Motor neuron (in vitro differentiated cells): Measurements from ENCODE around the gene RNF217. TPM values are rescaled to one million over a fixed set of nuclear protein-coding genes. Genes with fewer than 3 reads are reported as not detected.

Experiments
- ATAC-seq, 8 experiments: fragments of 200-7000 bp; cut with Tn5 transposase; replicated peaks in 6 of 8; 2 replicates each; pipeline ENCODE4 v1.8.0; 2021; ENCODE audit warnings: mild to moderate bottlenecking in 8 of 8, moderate library complexity in 8 of 8
- H3K27ac ChIP-seq, 2 donors: fragments of 250-450 bp; sonication (Bioruptor Pico); 2 replicates each; pipeline ENCODE4 v1.9.0; 2021; ENCODE audit warnings: antibody characterized with exemption in 2 of 2, mild to moderate bottlenecking in 2 of 2, moderate library complexity in 1 of 2
- H3K4me1 ChIP-seq, 2 donors: fragments of 250-450 bp; sonication (Bioruptor Pico); replicated peaks in 1 of 2; 2 replicates each; pipeline ENCODE4 v1.6.1; 2021; ENCODE audit warnings: antibody characterized with exemption in 2 of 2, mild to moderate bottlenecking in 2 of 2, moderate library complexity in 1 of 2
- H3K4me3 ChIP-seq, 5 donors: fragments of 250-450 bp; sonication (Bioruptor Pico); 2 replicates each; pipeline ENCODE4 v1.9.0; 2021; ENCODE audit warnings: antibody characterized with exemption in 5 of 5, mild to moderate bottlenecking in 5 of 5, moderate library complexity in 4 of 5
- WGBS, 10 experiments: fragments of 450-650 bp; shearing (Covaris generic); methylation state at CpG; one replicate each; pipeline ENCODE4 v1.0.0; 2022; 5-methylcytosine and 5-hydroxymethylcytosine counted together
- in situ Hi-C, 9 experiments: fragments of 400-800 bp; cut with MboI; loops; one replicate each; pipeline ENCODE4 v1.15.0; 2021; ENCODE audit warnings: low sequenced_read_pairs in 9 of 9, low pct_unique_long_range_greater_than_20kb in 2 of 9; ENCODE audit not compliant: unreplicated experiment in 9 of 9
- total RNA-seq, 8 experiments: library from RNA; unstranded; fragments of 300-600 nt; gene quantifications; 2 replicates each; pipeline versions ENCODE4 v1.2.3 to v1.2.4, GENCODE V29; 2022

Gene RNF217
- total RNA-seq, 8 experiments from 2014 or later: 5.4 to 28.0 (median 11.9) TPM

DNA sequence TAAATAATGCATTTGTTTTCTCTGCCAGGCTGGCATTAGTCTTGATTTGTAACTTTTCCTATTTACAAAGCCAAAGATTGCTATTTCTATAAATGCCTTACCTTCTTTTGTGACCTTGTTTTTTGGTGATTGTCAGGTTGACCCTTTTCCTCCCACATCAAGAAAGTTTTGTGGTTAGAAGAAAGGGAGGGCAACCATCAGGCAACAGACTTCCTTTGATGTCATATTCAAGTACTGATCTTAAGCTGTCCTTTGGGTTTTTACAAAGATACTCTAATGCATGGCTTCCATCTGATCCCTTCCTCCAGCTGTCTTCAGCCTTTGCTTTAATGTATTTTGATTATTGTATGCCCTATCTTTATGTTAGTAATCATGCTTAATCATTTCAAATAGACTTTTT is 23.9 kb downstream of the RNF217 start:
- Histone ChIP-seq H3K4me1 (peaks cover 2 to 58% of the 10 kb centered on the region in 2 donors), H3K4me3 (no peak overlapping the region)
- in situ Hi-C loops: no loop called here

GRCh38 chr6:124987291-124987690 is 25.1 kb downstream of the RNF217 start:
- Histone ChIP-seq H3K4me3 (no peak overlapping the region), H3K4me1 (peaks cover 2 to 64% of the 10 kb centered on the region in 2 donors), H3K27ac (no peak overlapping the region)
- no peak for ATAC-seq
- 20 to 100% (median 100%) methylated on average over 1 of the region's 1 CpG; no CpG with 5 or more reads in 1 of the 10 experiments for WGBS, 10 experiments
- in situ Hi-C loops: no loop called here

More for the DNA sequence above, 23.9 kb downstream of the RNF217 start:
- H3K27ac ChIP-seq: no peak overlapping the region
- ATAC-seq: no peak

GRCh38 chr6:124987999-124988591 is 25.9 kb downstream of the RNF217 start:
- no peak for ATAC-seq
- H3K4me3 ChIP-seq: no peak overlapping the region
- no peak overlapping the region for H3K27ac ChIP-seq
- H3K4me1 ChIP-seq: peaks cover 2 to 64% of the 10 kb centered on the region in 2 donors
- in situ Hi-C loops: no loop called here
- WGBS, 10 experiments: 83 to 100% (median 97%) methylated on average over 2 to 9 of the region's 9 CpGs

GRCh38 chr6:124989136-124989983 is 27.1 kb downstream of the RNF217 start:
- no peak overlapping the region for H3K27ac ChIP-seq
- peak in 1 of 8 experiments; percentile 38 for ATAC-seq
- in situ Hi-C loops: no loop called here
- peaks cover 2 to 53% of the 10 kb centered on the region in 2 donors for H3K4me1 ChIP-seq
- H3K4me3 ChIP-seq: no peak overlapping the region
- WGBS, 10 experiments: 54 to 95% (median 76%) methylated on average over 3 to 5 of the region's 5 CpGs

DNA sequence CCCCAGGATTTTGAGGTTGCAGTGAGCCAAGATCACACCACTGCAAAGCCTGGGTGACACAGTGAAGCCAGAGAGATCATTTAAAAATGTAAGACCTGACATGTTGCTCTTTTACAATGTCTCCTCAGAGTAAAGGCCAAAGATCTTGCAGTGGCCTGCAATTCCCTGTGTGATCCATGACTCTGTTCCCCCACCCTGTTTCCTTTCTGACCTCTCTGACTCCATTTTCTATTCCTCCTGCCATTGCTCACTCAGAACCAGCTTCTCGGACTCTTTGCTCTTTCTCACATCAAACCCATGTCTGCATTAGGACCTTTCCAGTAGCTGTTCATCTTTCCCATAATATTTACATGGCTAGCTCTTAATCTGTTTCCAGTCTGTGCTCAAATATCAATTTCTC is 28.8 kb downstream of the RNF217 start:
- no peak overlapping the region for H3K27ac ChIP-seq
- in situ Hi-C loops: no loop called here
- no peak for ATAC-seq
- H3K4me3 ChIP-seq: no peak overlapping the region
- WGBS, 10 experiments: 67 to 100% (median 100%) methylated on average over 1 of the region's 1 CpG; no CpG with 5 or more reads in 2 of the 10 experiments
- H3K4me1 ChIP-seq: peaks cover 2 to 42% of the 10 kb centered on the region in 2 donors

DNA sequence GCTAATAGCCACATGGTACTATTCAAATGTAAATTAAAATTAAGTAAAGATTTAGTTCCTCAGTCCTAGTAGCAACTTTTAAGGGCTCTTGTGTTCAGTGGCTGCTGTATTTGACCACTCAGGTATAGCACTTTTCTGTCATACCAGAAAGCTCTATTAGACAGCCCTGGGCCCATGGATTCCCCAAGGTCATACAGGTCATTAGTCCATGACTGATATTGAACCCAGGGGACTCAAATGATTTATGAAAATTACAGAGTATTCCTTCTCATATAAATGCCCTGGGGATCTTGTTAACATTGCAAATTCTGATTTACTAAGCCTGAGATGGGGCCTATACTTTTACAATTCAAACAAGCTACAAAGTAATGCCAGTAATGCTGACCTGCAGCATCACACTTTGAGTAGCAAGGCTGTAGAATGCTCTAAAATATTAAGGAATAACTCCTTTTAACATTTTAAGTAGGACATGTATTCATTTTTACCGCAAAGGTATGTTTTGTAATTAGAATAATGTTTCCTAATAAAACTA is 29.6 kb downstream of the RNF217 start:
- WGBS, 10 experiments: 18 to 100% (median 100%) methylated on average over 1 of the region's 1 CpG; no CpG with 5 or more reads in 2 of the 10 experiments
- no peak overlapping the region for H3K27ac ChIP-seq
- ATAC-seq: peak in 7 of 8 experiments; percentile 24 to 92 (median 84)
- H3K4me1 ChIP-seq: peaks cover 2 to 39% of the 10 kb centered on the region in 2 donors
- in situ Hi-C loops: no loop called here
- no peak overlapping the region for H3K4me3 ChIP-seq

DNA sequence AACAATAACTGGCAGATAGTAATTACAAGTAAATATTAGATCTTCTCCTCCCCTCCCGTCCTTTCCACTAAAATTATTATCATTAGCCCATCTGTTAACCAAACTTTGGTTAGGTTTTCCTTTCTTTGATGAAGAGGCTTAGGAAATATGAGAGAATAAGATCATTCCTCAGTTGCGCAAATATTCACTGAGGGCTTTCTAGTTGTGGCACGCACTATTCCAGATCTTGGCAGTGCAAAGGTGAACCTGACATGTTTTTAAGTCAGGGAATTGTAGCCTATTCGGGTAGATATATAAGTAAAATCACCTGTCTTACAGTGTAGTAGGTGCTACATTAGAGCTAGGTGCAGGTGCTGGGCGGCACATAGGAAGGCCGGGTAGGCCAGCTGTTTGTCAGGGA is 31.1 kb downstream of the RNF217 start:
- no peak for ATAC-seq
- H3K27ac ChIP-seq: no peak overlapping the region
- no peak overlapping the region for H3K4me3 ChIP-seq
- WGBS, 10 experiments: 85 to 100% (median 94%) methylated on average over 2 to 6 of the region's 6 CpGs
- in situ Hi-C loops: no loop called here
- H3K4me1 ChIP-seq: peaks cover 2 to 44% of the 10 kb centered on the region in 2 donors

- in situ Hi-C loops: no loop called here
- Histone ChIP-seq H3K27ac (no peak overlapping the region), H3K4me3 (no peak overlapping the region), H3K4me1 (peaks cover 2 to 36% of the 10 kb centered on the region in 2 donors)
- ATAC-seq: no peak
- WGBS, 10 experiments: 67 to 100% (median 93%) methylated on average over 2 to 3 of the region's 3 CpGs
Measured at GRCh38 chr6:124994648-124995047, 32.4 kb downstream of the RNF217 start.

- in situ Hi-C loops: no loop called here
- ATAC-seq: no peak
- Histone ChIP-seq H3K27ac (no peak overlapping the region), H3K4me3 (no peak overlapping the region), H3K4me1 (peaks cover 2 to 33% of the 10 kb centered on the region in 2 donors)
Measured at GRCh38 chr6:124995131-124995530, 32.9 kb downstream of the RNF217 start.

- ATAC-seq: no peak
- no peak overlapping the region for H3K27ac ChIP-seq
- WGBS, 10 experiments: 90 to 100% (median 96%) methylated on average over 2 to 8 of the region's 8 CpGs
- H3K4me3 ChIP-seq: no peak overlapping the region
- H3K4me1 ChIP-seq: peaks cover 2 to 32% of the 10 kb centered on the region in 2 donors
- in situ Hi-C loops: no loop called here
Measured at GRCh38 chr6:124995645-124996325, 33.5 kb downstream of the RNF217 start.

GRCh38 chr6:124996411-124996810 is 34.2 kb downstream of the RNF217 start:
- in situ Hi-C loops: no loop called here
- Histone ChIP-seq H3K4me3 (no peak overlapping the region), H3K4me1 (peaks cover 0 to 29% of the 10 kb centered on the region in 2 donors), H3K27ac (no peak overlapping the region)
- ATAC-seq: no peak

DNA sequence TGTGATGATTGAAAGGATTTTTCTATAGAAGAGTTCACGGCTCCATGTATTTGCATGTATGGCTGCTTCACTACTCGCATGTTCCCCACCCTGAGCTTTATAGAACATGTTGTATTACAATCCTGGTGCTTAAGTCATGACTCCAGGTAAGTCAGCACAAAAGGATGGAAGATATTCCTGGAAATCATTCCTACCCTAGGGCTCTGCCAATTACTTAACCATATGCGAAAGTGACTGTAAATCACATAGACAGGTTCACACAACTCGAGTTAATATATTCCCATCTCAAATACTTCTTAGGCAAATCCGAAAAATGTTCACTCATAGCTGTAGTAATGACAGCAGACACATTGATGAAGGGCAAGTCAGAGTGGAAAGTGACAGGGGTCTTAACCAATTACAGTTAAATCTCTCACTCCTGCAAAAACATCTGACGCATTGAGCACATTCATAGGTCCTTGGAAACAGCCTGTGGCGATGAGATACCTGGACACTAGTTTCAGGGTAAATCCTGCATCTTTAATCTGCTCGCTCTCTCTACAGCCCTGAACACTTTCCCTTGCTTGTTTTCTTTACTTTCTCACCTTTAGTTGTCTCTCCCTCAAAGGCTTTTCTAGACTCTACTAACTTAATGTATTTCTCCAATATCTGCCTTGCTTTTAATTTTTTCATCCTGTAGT is 35.1 kb downstream of the RNF217 start:
- Histone ChIP-seq H3K4me3 (no peak overlapping the region), H3K27ac (no peak overlapping the region), H3K4me1 (peaks cover 6 to 29% of the 10 kb centered on the region in 2 donors)
- WGBS, 10 experiments: 78 to 100% (median 85%) methylated on average over 1 to 8 of the region's 8 CpGs
- peak in 3 of 8 experiments; percentile 10 to 26 (median 19) for ATAC-seq
- in situ Hi-C loops: no loop called here
